CD4-positive, alpha-beta T cell treated with Interleukin-15 for 1 hour (primary cell): ENCODE results near the gene GLYATL3.
"Not testable (repeated sequence)": the region's sequence is repeated elsewhere in the genome, so short reads cannot be mapped to it uniquely, and the experiment has no call there.

Source experiments
- DNase-seq: peaks from one replicate; pipeline ENCODE4 v3.0.0-alpha.2; 2020

GLYATL3 gene

DNA sequence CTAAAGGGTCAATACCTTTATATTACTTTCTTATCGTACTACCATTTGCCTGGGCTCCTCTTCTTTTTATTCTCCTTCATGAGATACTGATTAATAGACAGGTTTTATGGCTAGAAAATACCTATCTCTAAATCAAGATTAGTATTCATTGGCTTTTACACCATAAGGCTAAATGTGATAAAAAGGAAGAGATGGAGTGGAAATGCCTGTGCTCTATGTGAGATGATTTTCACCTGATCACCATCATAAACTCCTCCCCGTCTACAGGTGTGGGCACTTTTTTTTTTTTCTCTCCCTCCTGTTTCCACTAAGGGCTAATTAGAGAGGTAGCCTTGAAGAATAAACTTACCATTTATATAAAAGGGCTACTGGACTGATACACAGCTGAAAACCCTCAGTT, at the start of gene GLYATL3:
GLYATL3 (plus strand) TSS at position 301 of the 400 bp plus-strand sequence. CDS start 12,068 bp downstream, outside the sequence.
- no peak for DNase-seq

- no peak for DNase-seq
Measured at GRCh38 chr6:49453221-49453620, 46.5 kb upstream of the GLYATL3 start.

- DNase-seq = no peak
Measured at GRCh38 chr6:49454787-49455709, 44.7 kb upstream of the GLYATL3 start.

DNA sequence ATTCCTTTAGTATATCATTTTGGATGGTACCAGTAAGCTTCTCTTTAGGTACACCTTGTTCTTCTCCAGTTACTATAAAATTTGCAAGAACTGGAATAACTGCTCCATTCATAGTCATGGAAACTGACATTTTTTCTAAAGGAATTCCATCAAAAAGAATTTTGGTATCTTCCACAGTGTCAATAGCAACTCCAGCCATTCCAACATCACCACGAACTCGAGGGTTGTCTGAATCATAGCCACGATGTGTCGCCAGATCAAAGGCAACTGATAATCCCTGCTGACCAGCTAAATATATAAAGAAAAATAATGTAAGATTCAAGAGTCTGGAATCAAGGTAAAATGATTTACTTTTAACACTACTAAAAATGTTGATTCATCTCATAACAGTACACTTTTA, 42.0 kb upstream of the GLYATL3 start:
- DNase-seq = no peak

- no peak for DNase-seq
Measured at GRCh38 chr6:49462071-49462470, 37.7 kb upstream of the GLYATL3 start.

GRCh38 chr6:49462599-49462926, 37.2 kb upstream of the GLYATL3 start:
- DNase-seq = no peak

GRCh38 chr6:49462927-49463611, 36.7 kb upstream of the GLYATL3 start, which contains the start of the genes CENPQ and MMUT:
Gene CENPQ, plus strand, starts transcription at chr6:49463370. Its CDS starts 6,807 bp downstream, at chr6:49470177.
Gene MMUT, minus strand, starts transcription at chr6:49463253. Its CDS starts 3,787 bp downstream, at chr6:49459466.
- DNase-seq = peak; percentile 91

- DNase-seq = no peak
Measured at GRCh38 chr6:49463612-49463967, 36.1 kb upstream of the GLYATL3 start.

GRCh38 chr6:49464691-49465090, 35.0 kb upstream of the GLYATL3 start:
- DNase-seq = no peak

GRCh38 chr6:49468042-49468441, 31.7 kb upstream of the GLYATL3 start:
- DNase-seq = no peak

DNA sequence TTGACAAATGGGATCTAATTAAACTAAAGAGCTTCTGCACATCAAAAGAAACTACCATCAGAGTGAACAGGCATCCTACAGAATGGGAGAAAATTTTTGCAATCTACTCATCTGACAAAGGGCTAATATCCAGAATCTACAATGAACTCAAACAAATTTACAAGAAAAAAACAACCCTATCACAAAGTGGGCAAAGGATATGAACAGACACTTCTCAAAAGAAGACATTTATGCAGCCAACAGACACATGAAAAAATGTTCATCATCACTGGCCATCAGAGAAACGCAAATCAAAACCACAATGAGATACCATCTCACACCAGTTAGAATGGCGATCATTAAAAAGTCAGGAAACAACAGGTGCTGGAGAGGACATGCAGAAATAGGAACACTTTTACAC, 23.2 kb upstream of the GLYATL3 start:
- not testable (repeated sequence) for DNase-seq

DNA sequence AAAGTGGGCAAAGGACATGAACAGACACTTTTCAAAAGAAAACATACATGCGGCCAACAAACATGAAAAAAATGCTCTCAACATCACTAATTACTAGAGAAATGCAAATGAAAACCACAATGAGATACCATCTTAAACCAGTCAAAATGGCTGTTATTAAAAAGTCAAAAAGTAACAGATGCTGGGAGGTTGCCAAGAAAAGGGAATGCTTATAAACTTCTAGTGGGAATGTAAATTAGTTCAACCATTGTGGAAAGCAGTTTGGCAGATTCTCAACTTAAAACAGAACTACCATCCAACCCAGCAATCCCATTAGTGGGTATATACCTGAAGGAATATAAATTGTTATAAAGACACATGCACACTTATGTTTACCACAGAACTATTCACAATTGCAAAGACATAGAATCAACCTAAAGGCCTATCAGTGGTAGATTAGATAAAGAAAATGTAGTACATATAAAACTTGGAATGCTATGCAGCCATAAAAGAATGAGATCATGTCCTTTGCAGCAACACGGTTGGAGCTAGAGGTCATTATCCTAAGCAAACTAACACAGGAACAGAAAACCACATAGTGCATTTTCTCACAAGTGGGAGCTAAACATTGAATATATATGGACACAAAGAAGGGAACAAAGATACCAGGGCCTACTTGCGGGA, 20.3 kb upstream of the GLYATL3 start:
- DNase-seq = no peak

DNA sequence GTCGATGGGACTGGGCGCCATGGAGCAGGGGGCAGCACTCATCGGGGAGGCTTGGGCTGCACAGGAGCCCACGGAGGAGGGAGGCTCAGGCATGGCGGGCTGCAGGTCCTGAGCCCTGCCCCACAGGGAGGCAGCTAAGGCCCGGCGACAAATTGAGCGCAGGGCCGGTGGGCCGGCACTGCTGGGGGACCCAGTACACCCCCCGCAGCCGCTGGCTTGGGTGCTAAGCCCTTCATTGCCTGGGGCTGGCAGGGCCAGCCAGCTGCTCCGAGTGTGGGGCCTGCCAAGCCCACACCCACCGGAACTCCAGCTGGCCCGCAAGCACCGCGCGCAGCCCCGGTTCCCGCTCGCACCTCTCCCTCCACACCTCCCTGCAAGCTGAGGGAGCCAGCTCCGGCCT, 17.9 kb upstream of the GLYATL3 start:
- not testable (repeated sequence) for DNase-seq

- not testable (repeated sequence) for DNase-seq
Measured at GRCh38 chr6:49483380-49483779, 16.3 kb upstream of the GLYATL3 start.

GRCh38 chr6:49490633-49491032, 9.1 kb upstream of the GLYATL3 start:
- no peak for DNase-seq

DNA sequence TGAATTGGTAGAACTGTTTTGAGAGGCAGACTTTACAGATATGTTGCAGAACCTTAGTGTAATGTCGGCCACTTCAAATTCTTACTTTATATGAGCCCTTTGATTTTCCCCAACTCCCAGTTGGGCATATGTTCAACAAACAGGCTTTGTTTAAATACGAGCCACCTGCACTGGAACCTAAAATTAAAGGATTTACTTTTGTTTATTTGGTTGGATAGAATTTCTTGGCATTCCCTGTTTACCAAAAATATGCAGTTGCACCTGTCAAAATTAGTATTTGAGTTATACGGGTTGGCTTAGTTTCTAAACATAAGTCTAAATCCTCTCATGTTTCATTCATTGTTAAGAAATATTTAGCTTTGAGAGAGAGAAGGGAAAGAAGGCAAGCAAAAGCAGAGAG, 2.4 kb upstream of the GLYATL3 start:
- DNase-seq = no peak

- no peak for DNase-seq
Measured at GRCh38 chr6:49499126-49499525, 597 bp upstream of the GLYATL3 start.

DNA sequence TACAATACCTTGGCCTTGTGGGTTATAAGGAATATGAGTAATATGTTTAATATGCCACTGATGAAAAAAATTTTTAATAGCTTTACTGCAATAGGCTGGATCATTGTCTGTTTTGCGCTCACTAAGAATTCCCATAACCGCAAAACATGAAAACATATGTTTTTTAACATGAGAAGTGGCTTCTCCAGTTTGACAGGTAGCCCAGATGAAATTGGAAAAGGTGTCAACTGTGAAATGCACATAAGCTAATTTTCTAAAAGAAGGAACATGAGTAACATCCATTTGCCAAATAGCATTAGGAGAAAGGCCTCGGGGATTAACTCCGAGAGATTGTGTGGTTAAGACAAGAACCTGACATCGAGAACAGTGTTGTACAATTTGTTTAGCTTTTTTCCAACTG, 4.9 kb downstream of the GLYATL3 start:
- no peak for DNase-seq

DNA sequence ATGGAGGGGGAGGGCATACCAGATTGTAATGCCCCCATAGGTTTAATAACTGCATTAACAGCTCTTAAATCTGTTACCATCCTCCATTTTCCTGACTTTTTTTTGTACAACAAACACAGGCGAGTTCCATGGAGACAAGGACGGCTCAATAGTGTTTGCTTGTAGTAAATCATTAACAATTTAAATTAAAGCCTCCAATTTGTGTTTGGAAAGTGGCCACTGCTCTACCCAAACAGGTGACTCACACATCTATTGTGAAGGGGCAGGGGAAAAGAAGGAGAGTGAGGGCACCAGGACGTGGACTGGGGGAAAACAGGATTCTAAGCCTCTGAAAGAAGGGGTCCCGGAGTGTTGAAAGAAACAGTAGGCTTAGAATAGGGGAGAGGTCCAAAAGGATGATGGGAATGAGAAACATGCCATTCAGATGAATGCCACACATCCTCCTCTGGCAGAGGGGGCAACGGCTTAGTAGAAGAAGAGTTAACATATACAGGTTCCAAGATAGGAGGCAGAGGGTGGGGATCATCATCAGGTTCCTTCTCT, 6.9 kb downstream of the GLYATL3 start:
- no peak for DNase-seq

GRCh38 chr6:49509342-49509741, 9.6 kb downstream of the GLYATL3 start:
- DNase-seq = no peak

GRCh38 chr6:49513153-49513989, 13.6 kb downstream of the GLYATL3 start:
- no peak for DNase-seq
